DOHH2 (cell line): ENCODE data around the gene ETFDH.

ENCODE experiments used
- CTCF ChIP-seq: fragments of 200-600 bp; sonication (generic); IDR thresholded peaks from one replicate; pipeline ENCODE4 v1.5.1; 2014; ENCODE audit warnings: antibody characterized with exemption, mild to moderate bottlenecking, low read depth, low read length; ENCODE audit not compliant: poor library complexity, severe bottlenecking
- EZH2phosphoT487 ChIP-seq: fragments of 200-600 bp; sonication (generic); IDR thresholded peaks from 2 replicates; pipeline ENCODE4 v1.6.1; 2017; ENCODE audit warnings: borderline replicate concordance, mild to moderate bottlenecking, antibody characterized with exemption, low read length, moderate library complexity, mixed read lengths

GRCh38 chr4:158669310-158669709 is 2.8 kb upstream of the ETFDH start:
- TF ChIP-seq CTCF (no peak), EZH2phosphoT487 (no peak)
